Stimulated activated naive CD8-positive, alpha-beta T cell treated with anti-CD3 and anti-CD28 coated beads, Interleukin-15, Interleukin-2, amounts not matched to agents 100 U/mL and 50 U/mL, for 24 hours (primary cell): ENCODE results near the gene CCDC18.
"Not testable (repeated sequence)": the region's sequence is repeated elsewhere in the genome, so short reads cannot be mapped to it uniquely, and the experiment has no call there.

Experiments
- ATAC-seq: fragments of 150-1000 bp; cut with Tn5 transposase; one replicate; pipeline ENCODE4 v1.10.0; 2021
- DNase-seq: peaks from one replicate; pipeline ENCODE4 v3.0.0; 2021

The CCDC18 gene

GRCh38 chr1:93243233-93243632 is 62.7 kb downstream of the CCDC18 start:
- ATAC-seq, result not testable (repeated sequence)
- peak; percentile 12 for DNase-seq

GRCh38 chr1:93244298-93245069 is 64.0 kb downstream of the CCDC18 start:
- no peak for ATAC-seq
- no peak for DNase-seq

- ATAC-seq, result no peak
- DNase-seq, result no peak
These were observed 71.4 kb downstream of the CCDC18 start for GRCh38 chr1:93251966-93252365.

DNA sequence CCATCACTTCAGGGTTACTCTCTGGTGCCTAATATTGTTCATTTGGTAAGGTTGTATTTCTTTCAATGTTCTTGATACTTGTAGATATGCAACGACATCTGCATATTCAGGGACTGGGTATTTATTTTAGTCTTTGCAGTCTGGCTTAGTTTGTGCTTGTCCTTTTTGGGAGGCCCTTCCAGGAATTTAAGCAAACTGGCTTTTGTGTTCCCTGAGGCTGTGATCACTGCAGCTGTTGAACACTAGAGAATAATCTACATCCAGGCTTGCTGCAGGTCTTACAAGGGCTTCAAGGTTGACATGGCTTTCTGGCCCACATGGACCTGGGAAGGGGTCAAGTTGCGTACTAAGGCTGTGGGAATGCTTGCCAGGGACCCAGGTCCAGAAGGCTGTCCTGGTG is 72.1 kb downstream of the CCDC18 start:
- DNase-seq (no peak), ATAC-seq (no peak)

GRCh38 chr1:93253516-93253915 is 73.0 kb downstream of the CCDC18 start:
- DNase-seq (no peak), ATAC-seq (no peak)

- DNase-seq, result no peak
- no peak for ATAC-seq
These were observed 74.9 kb downstream of the CCDC18 start for GRCh38 chr1:93255222-93256079.

GRCh38 chr1:93256433-93256832 is 75.9 kb downstream of the CCDC18 start:
- no peak for ATAC-seq
- no peak for DNase-seq

DNA sequence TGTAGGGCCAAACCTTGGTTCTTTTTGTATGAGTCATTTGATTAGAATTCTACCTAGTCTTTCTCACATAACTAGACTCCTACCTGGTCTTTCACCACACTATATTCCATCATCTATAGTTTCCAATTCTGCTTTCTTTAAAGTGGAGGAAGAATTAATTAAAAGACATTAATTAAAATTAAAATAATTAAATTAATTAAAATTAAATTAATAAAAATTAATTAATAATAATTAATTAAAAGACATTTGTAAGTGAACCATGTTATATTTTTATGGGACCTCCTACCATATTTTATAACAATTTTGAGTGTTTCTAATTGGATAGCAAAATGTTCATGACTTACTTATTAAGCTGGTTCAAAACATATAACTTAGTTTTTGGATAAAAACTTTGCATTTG is 77.4 kb downstream of the CCDC18 start:
- no peak for DNase-seq
- ATAC-seq, result no peak

- DNase-seq, ATAC-seq: not testable (repeated sequence)
These were observed 80.2 kb downstream of the CCDC18 start for GRCh38 chr1:93260726-93261125.

DNA sequence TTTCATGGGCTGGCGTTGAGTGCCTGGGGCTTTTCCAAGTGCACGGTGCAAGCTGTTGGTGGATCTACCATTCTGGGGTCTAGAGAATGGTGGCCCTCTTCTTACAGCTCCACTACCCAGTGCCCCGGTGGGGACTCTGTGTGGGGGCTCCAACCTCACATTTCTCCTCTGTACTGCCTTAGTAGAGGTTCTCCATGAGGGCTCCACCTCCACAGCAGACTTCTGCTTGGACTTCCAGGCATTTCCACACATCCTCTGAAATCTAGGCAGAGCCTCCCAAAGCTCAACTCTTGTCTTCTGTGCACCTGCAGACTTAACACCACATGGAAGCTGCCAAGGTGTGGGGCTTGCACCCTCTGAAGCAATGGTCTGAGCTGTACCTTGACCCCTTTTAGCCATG is 82.1 kb downstream of the CCDC18 start:
- ATAC-seq, result no peak

DNA sequence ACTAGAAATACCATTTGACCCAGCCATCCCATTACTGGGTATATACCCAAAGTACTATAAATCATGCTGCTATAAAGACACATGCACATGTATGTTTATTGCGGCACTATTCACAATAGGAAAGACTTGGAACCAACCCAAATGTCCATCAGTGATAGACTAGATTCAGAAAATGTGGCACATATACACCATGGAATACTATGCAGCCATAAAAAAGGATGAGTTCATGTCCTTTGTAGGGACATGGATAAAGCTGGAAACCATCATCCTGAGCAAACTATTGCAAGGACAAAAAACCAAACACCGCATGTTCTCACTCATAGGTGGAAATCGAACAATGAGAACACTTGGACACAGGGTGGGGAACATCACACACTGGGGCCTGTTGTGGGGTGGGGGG is 88.4 kb downstream of the CCDC18 start:
- not testable (repeated sequence) for ATAC-seq, DNase-seq

More for the DNA sequence above, 82.1 kb downstream of the CCDC18 start:
- DNase-seq, result no peak

DNA sequence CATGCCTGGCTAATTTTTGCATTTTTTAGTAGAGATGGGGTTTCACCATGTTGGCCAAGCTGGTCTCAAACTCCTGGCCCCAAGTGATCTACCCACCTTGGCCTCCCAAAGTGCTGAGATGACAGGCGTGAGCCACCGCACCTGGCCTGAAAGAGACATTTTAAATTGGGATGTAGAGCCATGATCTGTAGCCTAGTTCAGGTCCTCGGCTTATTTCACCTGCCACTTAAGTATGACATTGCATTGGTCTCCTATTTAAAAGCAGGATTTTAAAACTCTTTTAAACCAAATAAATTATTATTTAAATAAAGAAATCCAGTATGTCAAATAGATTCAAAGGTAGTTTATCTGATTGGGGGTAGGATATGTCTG is 94.7 kb downstream of the CCDC18 start:
- not testable (repeated sequence) for ATAC-seq

DNA sequence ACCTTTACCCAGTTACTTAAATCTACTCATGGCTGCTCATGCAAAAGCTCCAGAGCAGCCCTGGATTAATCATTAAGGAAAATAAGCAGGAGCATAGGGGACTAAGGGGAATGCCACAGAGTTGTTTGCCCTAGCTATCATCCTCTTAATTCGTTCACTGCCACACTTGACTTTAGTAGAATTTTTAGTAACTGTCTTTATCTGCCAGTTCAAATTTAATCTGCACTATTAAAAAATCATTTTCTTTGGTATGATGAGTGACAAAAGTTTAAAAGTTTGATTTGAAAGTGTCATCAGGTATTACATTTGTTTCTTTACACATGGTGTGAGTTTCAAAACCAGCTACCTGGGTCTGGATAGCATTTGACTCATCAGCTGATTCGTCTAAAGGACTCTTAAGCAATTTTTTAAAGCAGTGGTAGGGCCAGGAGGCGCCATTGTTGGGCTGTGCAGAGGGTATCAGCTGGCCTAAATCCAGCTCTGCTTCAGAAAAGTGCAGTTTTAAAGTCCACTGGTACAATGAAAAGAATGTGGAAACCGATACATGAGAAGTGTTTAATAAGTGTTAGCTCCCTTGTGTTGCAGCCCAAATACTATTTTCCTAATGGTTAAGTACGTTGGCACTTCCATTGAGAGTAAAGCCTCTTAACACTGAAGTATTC is 95.2 kb downstream of the CCDC18 start:
- ATAC-seq, result no peak

More for the DNA sequence above, 94.7 kb downstream of the CCDC18 start:
- not testable (repeated sequence) for DNase-seq

GRCh38 chr1:93277530-93277929 is 97.0 kb downstream of the CCDC18 start:
- not testable (repeated sequence) for DNase-seq, ATAC-seq

More for the DNA sequence above, 95.2 kb downstream of the CCDC18 start:
- DNase-seq, result no peak

DNA sequence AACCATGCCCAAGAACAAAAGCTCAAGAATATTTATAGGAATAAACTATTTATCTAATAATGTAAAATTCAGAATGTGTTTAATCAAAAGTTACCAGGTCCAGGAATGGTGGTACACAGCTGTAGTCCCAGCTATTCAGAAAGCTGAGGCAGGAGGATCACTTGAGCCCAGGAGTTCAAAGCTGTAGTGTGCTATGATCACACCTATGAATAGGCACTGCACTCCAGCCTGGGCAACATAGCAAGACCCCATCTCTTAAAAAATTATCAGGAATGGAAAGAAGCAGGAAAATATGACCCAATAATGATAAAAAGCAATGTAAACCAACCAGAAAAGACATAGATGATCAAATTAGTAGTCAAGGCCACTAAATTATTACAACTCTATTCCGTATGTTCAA is 103.0 kb downstream of the CCDC18 start:
- no peak for ATAC-seq
- DNase-seq, result no peak

DNA sequence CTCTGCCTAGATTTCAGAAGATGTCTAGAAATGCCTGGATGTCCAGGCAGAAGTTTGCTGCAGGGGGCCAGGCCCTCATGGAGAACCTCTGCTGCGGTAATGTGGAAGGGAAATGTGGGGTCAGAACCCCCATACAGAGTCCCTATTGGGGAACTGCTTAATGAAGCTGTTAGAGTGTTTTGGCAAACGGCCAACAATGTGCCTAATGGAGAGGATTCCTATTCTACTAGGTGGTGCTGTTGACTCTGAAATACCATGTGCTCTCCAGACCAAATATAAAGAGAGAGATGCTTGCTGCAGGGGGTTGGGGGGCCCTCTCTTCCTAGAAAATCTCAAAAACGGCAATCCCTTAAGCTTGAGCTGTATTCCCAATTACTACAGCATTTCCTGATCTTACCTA is 108.0 kb downstream of the CCDC18 start:
- ATAC-seq (no peak), DNase-seq (no peak)

- no peak for ATAC-seq
- no peak for DNase-seq
These were observed 116.1 kb downstream of the CCDC18 start for GRCh38 chr1:93296555-93297154.

- no peak for DNase-seq
- no peak for ATAC-seq
These were observed 120.6 kb downstream of the CCDC18 start for GRCh38 chr1:93301131-93301530.

- ATAC-seq (no peak), DNase-seq (no peak)
These were observed 121.6 kb downstream of the CCDC18 start for GRCh38 chr1:93302078-93302477.

DNA sequence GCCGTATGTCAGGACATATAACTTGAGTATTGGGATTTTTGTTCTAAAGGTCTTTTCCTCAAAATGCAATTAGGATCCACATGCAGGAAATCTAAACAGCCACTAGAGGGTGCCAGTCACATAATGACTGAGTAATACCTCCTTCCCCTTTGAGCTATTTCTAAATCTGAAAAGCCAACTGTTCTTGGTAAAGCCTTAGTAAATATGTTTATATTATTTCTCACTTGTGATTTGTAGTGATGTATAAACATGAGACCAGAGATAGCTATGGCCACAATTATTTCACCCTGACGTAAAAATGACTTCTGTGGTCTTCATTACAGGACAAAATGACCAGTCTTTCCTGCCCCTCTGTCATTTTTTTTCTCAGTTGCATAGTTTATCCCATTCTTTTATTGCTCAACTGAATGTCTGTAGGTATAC is 124.2 kb downstream of the CCDC18 start:
- DNase-seq (peak; percentile 32), ATAC-seq (peak; percentile 52)

DNA sequence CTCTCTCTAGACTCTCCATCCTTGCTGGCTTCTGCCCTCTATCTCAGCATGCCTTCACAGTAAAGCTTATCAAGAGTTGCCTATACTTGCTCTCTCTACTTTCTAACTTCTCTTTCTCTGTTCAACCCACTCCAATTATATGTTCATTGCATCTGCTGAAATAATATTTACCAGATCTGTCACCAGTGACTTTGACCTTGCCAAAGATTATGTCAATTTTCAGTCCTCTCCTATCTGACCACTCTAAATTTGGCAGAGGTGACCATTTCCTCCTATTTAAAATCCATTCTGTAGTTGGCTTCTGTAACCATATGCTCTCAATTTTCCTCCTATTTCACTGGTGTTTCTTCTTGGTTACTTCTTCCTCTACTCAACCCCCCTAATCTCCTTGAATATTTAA is 126.4 kb downstream of the CCDC18 start:
- DNase-seq (no peak), ATAC-seq (no peak)

DNA sequence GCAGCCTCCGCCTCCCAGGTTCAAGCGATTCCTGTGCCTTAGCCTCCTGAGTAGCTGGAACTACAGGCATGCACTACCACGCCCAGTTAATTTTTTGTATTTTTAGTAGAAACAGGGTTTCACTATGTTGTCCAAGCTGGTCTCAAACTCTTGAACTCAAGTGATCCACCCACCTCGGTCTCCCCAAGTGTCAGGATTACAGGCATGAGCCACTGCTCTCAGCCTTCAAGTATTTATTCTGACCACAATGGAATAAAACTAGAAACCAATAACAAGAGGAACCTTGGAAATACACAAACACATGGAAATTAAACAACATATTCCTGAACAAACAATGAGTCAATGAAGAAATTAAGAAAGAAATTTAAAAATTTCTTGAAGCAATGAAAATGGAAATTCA is 132.5 kb downstream of the CCDC18 start:
- ATAC-seq, result no peak
- no peak for DNase-seq
